Peyer's patch (tissue), 4 donors: ENCODE results near the gene DNAJB4.

Source experiments
- CTCF ChIP-seq, 6 experiments: fragments of 450-650 bp in 4 of 6; fragments of 200-600 bp in 2 of 6; sonication (generic) in 1 of 6; IDR thresholded peaks; one replicate each; pipeline ENCODE4 v1.5.1; 2017 to 2019; ENCODE audit warnings: antibody characterized with exemption in 6 of 6, mild to moderate bottlenecking in 3 of 6, moderate library complexity in 1 of 6
- POLR2A ChIP-seq, 2 donors: fragments of 450-650 bp; IDR thresholded peaks; one replicate each; pipeline ENCODE4 v1.5.1; 2017; ENCODE audit warnings: antibody characterized with exemption in 2 of 2, mild to moderate bottlenecking in 2 of 2, moderate library complexity in 2 of 2

- TF ChIP-seq CTCF (IDR thresholded peaks at IDR 0.05) (no peak), POLR2A (IDR thresholded peaks at IDR 0.05) (no peak)
Measured at GRCh38 chr1:78044796-78045562, 40.2 kb downstream of the DNAJB4 start.
